ENCODE data around the gene SLC27A1. TPM values are rescaled to one million over a fixed set of nuclear protein-coding genes. Genes with fewer than 3 reads are reported as not detected.
A peak's percentile ranks its signal among the peaks of the same experiment; 100 is the strongest.

Gene SLC27A1
- 19.0 TPM for polyA plus RNA-seq (2013, experiment 1 of 2; ENCODE audit: insufficient read length)
- polyA plus RNA-seq (2013, experiment 2 of 2; ENCODE audit: insufficient read length), result 19.7 TPM

DNA sequence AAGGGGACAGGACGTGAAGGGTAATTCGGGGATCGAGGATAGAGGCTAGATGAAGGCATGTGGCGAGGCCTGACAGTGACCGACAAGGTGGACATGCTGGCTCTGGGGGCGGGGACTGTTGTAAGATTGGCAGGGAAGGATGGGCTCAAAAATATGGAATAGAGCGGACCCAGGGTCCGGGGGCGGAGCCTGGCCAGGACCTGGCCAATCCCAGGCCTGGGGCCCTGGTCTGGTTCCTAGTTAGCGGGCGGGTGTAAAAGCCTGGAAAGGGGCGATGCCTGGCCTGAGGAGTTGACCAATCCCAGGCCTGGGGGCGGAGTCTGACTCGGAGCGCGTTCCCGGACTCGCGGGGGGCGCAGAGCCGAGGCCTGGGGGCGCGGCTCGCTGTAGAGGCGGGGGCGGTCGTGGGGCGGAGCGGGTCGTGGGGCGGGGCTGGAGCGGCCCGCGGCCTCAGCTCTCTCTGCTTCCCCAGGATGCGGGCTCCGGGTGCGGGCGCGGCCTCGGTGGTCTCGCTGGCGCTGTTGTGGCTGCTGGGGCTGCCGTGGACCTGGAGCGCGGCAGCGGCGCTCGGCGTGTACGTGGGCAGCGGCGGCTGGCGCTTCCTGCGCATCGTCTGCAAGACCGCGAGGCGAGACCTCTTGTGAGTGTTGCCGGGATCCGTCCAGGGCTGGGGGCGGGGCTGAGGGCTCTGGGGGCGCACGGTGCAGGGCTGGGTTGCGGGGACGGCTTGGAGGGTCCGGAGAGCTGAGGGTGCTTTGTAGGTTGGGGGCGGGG lies at the start of gene SLC27A1:
SLC27A1 (plus strand) TSS at position 457 of the 774 bp plus-strand sequence; CDS start at position 474, 17 bp downstream.
- DNase-seq, result peak; percentile 100

DNA sequence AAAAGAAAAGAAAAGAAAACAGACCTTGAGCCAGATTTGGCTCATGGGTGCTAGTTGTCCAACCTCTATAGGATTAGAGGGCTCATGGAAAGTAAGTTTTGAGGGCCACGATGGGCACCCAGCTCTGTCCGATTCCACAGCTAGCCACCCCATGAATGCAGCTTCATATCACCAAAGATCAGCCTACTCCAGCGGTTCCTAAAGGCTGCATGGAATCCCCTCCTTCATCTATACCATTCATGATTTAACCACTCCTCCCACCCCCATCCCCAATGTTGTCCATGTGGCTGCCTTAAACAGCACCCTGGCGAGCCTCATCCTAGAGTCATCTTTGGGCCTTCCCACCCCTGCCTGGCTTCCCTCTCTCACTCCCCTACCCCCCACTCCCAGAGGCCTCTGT lies 48.4 kb upstream of the SLC27A1 start:
- DNase-seq, result no peak

DNA sequence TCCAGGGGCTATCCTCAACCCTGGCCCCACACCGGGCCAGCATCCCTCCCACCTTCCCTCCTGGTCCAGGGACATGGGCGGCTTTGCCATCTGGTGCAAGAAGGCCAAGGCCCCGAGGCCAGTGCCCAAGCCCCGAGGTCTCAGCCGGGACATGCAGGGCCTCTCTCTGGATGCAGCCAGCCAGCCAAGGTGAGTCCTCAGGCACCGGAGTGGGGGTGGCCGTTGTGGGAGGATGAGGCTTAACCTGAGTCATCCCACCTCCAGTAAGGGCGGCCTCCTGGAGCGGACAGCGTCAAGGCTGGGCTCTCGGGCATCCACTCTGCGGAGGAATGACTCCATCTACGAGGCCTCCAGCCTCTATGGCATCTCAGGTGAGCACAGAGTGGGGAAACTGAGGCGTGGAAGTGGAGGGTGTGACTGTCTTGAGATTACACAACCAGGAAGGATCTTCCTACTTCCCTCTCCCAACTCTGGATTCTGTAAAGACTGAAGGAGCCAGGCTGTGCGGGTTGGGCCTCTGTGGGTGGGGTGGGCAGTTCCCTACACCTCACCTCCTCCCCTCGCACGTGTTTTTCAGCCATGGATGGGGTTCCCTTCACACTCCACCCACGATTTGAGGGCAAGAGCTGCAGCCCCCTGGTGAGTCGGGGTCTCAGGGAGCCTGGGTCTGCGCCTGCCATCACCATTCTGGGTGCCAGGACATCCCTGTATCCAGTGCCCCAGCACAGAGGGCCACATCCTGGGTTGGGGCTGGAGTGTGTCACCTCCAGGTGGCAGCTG lies 46.7 kb upstream of the SLC27A1 start:
- no peak for DNase-seq

DNA sequence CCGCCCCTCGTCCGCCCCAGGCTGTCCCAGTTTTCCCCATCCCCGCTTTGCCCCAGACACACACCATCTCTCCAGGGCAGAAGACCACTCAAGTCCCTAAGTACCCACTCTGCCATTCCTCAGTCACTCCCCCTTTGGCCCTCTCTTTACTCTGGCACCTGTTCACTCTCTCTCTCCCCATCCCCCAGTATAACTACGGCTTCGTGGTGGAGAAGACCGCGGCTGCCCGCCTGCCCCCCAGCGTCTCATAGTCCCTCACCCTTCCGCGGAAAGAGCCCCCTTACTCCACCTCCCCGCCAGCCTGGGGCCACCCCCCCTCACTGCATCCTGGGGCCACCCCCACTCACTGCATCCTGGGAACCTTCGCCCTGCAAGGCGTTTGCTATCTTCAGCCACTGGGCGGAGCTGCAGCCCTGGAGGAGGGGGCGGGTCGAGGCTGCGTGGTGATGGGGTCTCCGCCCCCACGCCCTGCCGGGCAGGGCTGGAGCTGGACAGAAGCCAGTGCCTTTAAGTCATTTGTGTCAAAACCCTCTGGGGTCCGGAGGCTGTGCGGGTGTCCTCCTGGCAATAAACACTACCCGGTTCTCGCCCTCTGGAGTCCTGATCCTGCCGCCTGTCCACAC lies 45.5 kb upstream of the SLC27A1 start:
- peak; percentile 53 for DNase-seq

DNA sequence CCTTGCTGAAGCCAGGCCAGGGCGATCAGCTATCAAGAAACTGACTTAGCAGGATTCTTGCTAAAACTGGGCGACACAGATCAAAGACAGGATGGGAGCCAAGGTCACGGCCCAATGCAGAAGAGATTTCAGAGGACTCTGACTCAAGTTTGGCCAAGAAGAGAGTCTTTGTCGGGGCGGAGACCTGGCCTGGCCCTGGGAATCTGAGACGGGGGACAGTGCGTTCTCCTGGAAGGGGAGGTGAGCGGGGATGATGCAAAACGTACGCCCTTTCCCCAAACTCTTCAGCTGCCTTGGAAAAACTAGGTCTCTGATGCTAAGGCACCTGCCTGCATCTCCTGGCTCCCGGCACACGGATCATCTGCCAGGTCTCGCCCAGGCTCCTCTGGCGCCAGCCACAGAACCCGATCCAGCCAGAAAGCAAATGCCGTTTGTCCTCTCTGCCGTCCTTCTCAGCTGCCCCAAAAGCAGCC lies 40.6 kb upstream of the SLC27A1 start:
- DNase-seq, result no peak

DNA sequence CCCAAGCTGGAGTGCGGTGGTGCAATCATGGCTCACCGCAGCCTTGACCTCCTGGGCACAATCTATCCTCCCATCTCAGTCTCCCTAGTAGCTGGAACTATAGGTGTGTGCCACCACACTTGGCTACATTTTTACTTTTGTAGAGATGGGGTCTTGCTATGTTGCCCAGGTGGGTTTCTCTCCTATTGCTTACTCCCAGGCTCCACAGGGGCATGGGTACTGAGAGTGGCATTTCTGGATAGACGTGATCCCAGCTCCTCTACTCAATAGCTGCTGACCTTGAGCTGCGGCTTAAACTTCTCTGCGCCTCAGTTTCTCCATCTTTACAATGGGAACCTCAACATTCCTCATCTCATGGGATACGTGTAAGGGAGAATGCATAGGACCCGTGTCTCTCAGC lies 38.9 kb upstream of the SLC27A1 start:
- no peak for DNase-seq

DNA sequence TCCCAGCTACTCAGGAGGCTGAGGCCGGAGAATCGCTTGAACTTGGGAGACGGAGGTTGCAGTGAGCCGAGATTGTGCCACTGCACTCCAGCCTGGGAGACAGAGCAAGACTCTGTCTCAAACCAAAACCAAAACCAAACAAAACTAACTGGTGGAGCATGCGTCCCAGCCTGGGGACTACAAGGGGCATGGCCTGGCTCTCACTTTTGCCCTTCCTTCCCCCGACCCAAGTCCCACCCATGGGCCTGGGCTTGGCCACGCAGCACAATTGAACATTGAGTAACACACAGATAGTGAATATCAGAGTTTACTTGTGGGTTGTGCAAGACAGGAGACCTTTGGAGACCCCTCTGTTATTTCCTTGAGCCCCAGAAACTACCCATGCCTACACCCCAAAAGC lies 35.1 kb upstream of the SLC27A1 start:
- DNase-seq, result no peak

DNA sequence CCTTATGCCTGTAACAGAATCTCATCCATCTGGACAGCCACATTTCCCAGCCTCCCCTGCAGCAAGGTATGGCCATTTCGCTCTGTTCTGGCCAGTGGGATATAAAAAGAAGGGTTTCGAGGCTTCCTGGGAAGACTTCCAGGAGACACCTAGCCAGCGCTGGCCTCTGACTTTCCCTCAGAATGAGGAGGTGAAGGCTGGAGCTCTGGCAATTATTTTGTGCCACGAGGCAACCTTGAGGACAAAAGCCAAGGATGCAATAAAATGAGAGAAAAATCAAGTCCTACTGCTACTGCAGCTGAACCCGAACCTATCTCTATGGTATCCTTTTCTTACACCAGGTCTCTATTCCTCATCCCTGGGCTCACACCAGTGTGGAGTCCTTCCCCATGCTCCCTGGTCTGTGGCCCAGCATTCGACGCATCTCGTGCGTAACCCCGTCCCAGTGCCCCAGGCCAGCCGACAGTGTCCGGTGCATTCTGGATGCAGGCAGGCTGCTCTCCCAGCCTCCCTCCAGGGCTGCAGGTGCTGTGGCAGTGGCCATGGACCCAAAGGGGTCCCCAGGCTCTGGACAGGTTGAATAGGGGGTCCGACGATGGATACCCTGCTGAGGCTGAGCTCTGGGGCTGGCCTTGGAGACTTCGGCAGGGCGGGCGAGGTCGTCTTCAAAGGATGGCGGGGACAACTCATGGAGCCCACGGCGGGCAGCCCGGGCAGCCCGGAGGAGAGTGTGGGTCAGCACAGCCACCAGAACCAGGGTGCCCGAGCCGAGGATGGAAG lies 34.0 kb upstream of the SLC27A1 start:
- no peak for DNase-seq

DNA sequence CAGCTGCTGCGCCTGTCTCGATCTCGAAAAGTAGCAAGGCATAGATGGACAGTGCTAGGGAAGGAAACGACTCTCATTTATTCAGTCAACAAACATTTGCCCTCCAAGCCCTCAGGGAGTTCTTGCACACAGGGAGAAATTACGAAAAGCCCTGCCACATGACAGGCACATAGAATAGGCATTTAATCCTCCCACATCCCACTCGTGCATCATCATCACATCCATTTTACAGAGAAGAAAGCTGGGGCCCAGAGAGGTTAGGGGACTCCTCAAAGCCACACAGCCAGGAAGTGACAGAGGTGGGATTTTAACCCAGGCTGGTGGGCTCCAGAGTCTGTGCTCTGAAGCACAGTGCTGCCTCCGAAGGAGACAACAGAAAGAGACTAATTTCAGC lies 33.5 kb upstream of the SLC27A1 start:
- DNase-seq, result no peak

DNA sequence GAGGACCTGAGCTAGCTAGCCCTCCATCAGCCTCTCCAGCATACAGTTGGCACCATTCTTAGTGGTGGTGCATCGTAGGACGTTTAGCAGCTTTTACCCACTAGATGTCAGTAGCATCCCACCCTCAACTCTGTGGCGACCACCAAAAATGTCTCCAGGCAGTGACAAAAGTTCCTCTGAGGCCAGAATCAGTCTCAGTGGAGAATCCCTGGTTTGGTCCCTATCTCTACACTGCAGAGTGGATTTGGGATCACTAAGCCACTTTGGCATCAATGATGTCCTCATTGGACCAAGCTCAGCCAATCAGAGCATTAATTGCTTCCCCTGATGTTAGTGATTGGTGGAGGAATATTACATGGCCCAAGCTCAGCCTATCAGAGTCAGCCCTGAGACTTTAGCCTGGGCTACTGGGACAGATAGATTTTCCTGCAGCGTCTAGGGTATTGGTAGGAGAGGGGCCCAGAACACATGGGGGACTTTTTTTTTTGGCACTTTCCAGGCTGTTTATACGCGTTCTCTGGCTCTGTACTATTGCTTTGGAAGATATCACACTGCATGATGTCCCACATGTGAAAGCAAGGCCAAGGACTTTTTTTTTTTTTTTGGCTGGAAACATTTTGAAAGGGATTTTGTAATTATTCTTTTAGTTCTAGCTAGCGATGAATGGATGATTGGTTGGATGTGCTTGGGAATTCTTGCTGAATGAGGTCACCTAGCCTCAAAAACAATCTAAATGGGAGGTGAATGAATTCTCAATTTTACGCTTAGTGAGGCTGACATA lies 28.9 kb upstream of the SLC27A1 start:
- no peak for DNase-seq

DNA sequence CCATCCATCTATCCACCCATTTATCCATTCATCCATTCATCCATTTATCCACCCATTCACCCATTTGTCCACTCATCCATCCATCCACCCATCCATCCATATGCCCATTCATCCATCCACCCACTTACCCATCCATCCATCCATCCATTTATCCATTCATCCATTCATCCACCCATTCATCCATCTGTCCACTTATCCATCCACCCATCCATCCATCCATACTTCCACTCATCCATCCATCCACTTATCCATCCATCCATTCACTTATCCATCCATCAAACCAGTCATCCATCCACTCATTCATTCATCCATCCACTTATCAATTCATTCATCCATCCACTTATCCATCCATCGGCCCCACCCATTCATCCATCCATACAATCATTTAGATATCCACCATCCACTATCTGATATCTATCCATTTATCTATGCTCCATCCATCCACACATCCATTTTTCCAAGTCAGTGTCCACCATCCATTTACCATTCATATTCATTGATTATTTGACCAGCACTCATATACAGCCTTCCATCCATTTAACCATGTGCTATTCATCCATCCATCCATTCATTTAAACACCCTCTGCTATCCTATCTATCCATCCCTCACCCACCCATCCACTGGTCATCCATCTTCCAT lies 24.7 kb upstream of the SLC27A1 start:
- no peak for DNase-seq

DNA sequence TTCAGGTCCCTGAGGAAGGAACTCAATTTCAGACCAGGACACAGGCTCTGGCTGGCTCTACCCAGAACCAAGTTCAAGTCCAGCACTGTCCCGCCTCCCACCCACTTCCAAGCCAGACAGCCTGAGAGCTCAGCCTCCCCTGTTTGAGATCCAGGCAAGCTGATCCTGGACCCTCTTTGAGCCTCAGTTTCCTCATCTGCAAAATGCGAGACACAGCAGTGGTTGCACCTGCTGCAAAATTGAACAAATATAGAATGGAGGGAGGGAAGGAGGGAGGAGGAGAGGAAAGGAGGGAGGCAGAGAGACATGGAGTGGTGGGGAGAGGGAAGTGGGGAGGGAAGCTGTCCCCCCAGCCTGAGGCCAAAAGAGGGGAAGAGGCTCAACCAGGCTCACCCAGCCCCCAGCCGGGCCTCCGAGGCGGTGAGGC lies 22.6 kb upstream of the SLC27A1 start:
- DNase-seq, result no peak

DNA sequence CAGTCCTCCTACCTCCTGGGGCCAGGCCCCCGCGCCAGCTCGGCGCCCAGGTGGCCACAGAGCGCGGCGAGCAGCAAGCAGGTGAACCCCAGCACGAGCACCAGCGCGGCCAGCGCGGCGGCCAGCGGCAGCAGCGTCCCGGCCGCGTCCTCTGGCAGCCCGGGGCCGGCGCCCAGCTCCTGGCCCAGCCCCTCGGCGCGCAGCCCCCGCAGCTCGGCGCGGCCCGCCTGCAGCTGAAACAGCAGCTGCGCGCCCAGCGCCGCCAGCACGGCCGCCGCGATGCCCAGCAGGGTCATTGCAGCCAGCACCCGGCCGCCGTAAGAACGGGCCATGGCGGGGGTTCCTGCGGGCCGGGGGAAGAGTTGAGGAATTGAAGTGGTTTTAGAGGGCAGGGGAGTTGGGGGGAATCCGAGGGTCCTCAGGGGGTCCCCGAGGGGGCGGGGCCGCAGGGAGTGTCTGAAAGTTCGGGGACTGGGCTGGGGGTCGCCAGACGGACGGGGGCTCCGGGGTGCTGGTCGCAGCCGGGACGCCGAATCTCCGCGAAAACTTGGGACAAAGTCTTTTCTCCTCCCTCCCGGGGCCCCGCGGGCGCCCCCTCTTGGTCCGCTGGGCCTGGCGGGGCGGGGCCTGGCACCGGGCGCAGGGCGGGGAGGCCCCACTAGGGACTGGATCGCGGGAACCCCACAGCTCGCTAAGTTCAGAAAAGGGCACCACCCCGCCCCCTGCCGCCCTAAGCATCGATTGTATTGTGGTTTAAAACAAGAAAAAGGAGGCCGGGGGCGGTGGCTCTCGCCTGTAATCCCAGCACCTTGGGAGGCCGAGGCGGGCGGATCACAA lies 22.0 kb upstream of the SLC27A1 start, which contains the start of gene TMEM221:
TMEM221 (minus strand) TSS at position 538 of the 837 bp plus-strand sequence; CDS start at position 332, 206 bp downstream.
- DNase-seq, result peak; percentile 33

DNA sequence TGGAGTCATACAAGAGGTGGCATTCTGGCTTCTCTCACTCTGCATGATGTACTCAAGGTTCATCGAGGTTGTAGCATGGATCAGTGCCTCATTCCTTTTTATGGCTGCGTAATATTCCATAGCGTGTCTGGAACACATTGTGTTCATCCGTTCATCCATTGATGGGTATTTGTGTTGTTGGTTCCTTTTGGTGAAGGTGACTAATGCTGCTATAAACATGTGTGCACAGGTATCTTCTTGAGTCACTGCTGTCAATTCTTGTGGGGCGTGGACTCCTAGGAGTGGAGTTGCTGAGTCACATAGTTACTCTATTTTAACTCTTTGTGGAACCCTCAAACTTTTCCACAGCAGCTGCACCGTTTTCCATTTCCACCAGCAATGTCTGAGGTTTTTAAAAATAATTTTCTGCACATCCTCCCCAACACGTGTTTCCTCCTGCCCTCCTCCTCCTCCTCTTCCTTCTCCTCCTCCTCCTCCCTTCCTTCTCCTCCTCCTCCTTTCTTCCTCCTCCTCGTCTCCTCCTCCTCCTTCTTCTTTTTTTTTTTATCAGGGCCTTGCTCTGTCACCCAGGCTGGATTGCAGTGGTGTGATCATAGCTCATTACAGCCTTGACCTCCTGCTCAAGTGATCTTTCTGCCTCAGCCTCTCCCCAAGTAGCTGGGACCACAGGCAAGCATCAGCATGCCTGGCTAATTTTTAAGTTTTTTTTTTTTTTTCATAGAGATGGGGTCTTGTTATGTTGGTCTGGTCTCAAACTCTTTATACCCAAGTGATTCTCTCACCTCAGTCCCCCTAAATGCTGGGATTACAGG lies 19.9 kb upstream of the SLC27A1 start:
- DNase-seq, result no peak

DNA sequence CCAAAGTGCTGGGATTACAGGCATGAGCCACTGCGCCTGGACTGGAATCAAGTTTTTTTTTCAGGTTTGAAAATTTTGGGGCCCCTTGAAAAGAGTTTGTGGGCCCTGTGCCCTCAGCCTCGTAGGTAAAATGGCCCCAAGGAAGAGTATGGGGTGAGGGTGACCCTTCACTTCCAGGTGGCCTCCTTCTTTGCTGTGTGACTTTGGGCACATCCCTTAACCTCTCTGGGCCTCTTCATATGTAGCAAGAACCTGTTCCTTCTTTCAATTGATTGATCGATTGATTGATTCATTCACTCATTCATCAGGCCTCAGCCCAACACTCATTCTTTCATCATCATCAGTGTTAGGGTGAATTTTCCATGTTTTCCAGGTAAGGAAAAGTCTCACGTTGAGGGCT lies 18.5 kb upstream of the SLC27A1 start:
- DNase-seq, result no peak

DNA sequence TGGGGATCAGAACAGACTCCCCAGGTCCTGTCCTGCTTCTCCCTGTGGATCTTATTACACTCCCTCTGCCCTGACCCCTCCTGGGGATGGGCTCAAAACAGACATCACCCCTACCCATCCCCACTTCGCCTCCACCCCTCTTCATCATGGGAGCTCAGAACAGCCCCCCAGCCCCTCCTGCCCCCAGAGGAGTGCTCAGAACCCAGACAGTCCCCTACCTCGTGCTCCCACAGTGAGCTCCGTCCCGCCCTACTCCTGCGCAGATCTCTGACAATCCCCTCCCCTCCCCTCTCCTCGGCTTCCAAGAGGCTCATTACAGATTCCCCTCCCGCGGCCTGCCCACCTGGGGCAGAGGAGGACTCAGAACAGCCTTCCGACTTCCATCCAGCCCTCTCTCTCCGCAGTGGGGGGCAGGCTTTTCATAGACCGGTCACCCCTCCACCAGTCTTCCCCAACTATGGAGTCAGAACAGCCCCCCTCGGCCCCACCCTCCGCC lies 15.7 kb upstream of the SLC27A1 start:
- DNase-seq, result no peak

DNA sequence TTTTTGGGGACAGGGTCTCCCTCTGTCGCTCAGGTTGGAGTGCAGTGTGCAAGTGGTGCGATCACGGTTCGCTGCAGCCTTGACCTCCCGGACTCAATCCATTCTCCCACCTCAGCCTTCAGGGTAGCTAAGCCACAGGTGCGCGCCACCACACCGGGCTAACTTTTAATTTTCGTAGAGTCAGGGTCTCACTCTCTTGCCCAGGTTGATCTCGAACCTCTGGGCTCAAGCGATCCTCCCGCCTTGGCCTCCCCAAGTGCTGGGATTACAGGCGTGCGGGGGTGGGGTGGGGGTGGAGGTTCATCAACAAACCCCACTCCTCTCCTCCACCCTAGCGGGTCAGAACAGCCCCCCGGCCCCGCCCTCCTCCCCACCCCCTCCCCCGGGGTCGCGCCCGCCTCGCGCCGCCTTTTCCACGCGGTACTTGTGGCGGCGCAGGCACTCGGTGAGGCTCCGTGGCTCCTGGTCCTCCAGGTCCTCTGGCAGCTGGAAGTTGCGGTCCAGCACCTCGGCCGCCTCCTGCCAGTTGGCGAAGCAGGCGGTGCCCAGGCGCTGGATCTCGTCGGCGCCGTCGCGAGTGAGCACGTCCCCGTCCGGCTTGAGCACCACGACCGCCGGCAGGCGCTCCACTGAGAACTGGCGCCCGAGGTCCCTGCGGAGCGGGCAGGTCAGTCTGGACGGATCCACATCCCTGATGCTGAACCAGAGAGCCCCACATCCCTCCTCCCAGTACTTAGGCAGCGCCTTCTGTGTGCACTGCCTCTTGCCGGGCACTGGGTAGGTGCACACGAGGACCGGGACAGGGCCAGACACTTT lies 14.8 kb upstream of the SLC27A1 start:
- no peak for DNase-seq

DNA sequence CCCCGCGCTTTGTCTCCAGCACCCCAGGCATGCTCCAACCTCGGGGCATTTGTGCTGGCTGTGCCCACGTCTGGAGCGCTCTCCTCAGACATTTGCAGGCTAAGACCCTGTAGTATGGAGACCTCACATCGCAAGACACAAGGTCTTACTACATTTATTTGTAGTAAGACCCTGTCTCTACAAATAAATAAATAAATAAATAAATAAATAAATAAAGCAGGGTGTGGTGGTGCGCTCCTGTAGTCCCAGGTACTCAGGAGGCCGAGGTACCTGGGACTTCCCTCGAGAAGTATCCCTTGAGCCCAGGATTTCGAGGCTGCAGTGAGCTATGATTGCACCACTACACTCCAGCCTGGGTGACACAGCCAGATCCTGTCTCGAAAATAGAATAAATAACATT lies 14.2 kb upstream of the SLC27A1 start:
- no peak for DNase-seq

All from fibroblast of skin of scalp (primary cell).